DOHH2 (cell line): ENCODE measurements around the gene SPTBN1.

ENCODE experiments used
- EZH2phosphoT487 ChIP-seq: fragments of 200-600 bp; sonication (generic); IDR thresholded peaks from 2 replicates; pipeline ENCODE4 v1.6.1; 2017; ENCODE audit warnings: borderline replicate concordance, mild to moderate bottlenecking, antibody characterized with exemption, low read length, moderate library complexity, mixed read lengths
- TF ChIP-seq, protein P1 (sequence below): fragments of 200-600 bp; sonication (generic); IDR thresholded peaks from one replicate; pipeline ENCODE4 v1.5.1; 2014; ENCODE audit warnings: antibody characterized with exemption, mild to moderate bottlenecking, low read depth, low read length; ENCODE audit not compliant: poor library complexity, severe bottlenecking

DNA sequence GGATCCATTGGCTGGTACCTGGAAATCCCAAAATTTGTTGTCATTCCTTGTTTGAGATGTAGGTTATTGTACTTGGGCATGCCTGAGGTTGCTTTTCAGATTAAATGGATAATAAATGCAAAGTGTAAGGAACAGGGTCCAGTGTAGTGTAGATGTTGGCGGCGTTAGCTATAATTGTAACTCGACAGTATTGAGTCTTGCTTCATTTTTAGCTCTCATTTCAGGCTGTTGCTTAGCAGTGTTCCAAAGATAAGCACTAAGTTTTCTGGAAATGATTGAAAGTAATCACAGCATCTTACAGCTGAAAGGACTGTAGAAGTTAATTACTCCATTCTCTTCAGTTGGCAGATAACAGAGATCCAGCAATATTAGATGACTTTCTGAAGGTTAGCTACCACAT is 47.8 kb upstream of the SPTBN1 start:
- TF ChIP-seq EZH2phosphoT487: no peak
- TF ChIP-seq, protein P1, sequence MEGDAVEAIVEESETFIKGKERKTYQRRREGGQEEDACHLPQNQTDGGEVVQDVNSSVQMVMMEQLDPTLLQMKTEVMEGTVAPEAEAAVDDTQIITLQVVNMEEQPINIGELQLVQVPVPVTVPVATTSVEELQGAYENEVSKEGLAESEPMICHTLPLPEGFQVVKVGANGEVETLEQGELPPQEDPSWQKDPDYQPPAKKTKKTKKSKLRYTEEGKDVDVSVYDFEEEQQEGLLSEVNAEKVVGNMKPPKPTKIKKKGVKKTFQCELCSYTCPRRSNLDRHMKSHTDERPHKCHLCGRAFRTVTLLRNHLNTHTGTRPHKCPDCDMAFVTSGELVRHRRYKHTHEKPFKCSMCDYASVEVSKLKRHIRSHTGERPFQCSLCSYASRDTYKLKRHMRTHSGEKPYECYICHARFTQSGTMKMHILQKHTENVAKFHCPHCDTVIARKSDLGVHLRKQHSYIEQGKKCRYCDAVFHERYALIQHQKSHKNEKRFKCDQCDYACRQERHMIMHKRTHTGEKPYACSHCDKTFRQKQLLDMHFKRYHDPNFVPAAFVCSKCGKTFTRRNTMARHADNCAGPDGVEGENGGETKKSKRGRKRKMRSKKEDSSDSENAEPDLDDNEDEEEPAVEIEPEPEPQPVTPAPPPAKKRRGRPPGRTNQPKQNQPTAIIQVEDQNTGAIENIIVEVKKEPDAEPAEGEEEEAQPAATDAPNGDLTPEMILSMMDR: no peak
